Measurements from ENCODE around the gene CABLES1.
"Not testable (repeated sequence)": the region's sequence is repeated elsewhere in the genome, so short reads cannot be mapped to it uniquely, and the experiment has no call there.

Gene CABLES1

GRCh38 chr18:23274638-23275482 lies 139.6 kb downstream of the CABLES1 start:
- CTCF ChIA-PET, result no interaction called here
- peaks cover 35% of the 10 kb centered on the region for H3K9me3 Mint-ChIP-seq
- H3K4me3 Mint-ChIP-seq, result no peak overlapping the region
- peaks cover 8% of the 10 kb centered on the region for H3K36me3 Mint-ChIP-seq
- no peaks in the 10 kb centered on the region for H3K27me3 Mint-ChIP-seq
- H3K4me1 Mint-ChIP-seq, result peaks cover 7% of the 10 kb centered on the region
- no peak for DNase-seq
- H3K27ac Mint-ChIP-seq, result no peak overlapping the region

- H3K4me1 Mint-ChIP-seq, result peaks cover 7% of the 10 kb centered on the region
- CTCF ChIA-PET, result no interaction called here
- no peak for DNase-seq
- peaks cover 8% of the 10 kb centered on the region for H3K36me3 Mint-ChIP-seq
- H3K4me3 Mint-ChIP-seq, result no peak overlapping the region
- H3K9me3 Mint-ChIP-seq, result peaks cover 19% of the 10 kb centered on the region
- H3K27ac Mint-ChIP-seq, result no peak overlapping the region
- H3K27me3 Mint-ChIP-seq, result no peaks in the 10 kb centered on the region
Observed at GRCh38 chr18:23276451-23276850, 141.2 kb downstream of the CABLES1 start.

GRCh38 chr18:23277399-23277798 lies 142.1 kb downstream of the CABLES1 start:
- H3K27ac Mint-ChIP-seq, result no peak overlapping the region
- peaks cover 5% of the 10 kb centered on the region for H3K4me1 Mint-ChIP-seq
- H3K9me3 Mint-ChIP-seq, result peaks cover 18% of the 10 kb centered on the region
- no peak for DNase-seq
- H3K4me3 Mint-ChIP-seq, result no peak overlapping the region
- H3K27me3 Mint-ChIP-seq, result no peaks in the 10 kb centered on the region
- CTCF ChIA-PET, result no interaction called here
- H3K36me3 Mint-ChIP-seq, result peaks cover 8% of the 10 kb centered on the region

GRCh38 chr18:23279931-23280330 lies 144.6 kb downstream of the CABLES1 start:
- Mint-ChIP-seq H3K27me3 (no peaks in the 10 kb centered on the region), H3K4me3 (no peak overlapping the region), H3K9me3 (peaks cover 18% of the 10 kb centered on the region), H3K4me1 (no peaks in the 10 kb centered on the region), H3K27ac (no peak overlapping the region), H3K36me3 (peaks cover 8% of the 10 kb centered on the region)
- CTCF ChIA-PET, result no interaction called here
- DNase-seq, result no peak

DNA sequence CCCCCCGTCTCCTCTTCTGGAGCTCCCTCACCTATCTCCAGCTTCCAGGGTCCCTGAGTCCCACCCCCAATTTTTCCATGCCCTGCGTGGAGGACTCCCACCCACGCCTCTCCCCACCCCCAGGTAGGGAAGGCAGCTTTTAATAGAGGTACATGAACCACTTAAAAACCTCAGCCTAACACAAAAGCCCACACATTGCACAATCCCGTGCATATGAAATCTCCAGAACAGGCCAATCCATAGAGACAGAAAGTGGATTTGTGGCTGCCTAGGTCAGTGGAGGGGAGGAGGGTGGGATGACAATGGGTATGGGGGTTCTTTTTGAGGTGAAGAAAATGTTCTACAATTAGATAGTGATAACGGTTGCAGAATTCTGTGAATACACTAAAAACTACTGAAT lies 145.6 kb downstream of the CABLES1 start:
- DNase-seq, result no peak
- Mint-ChIP-seq H3K27ac (no peak overlapping the region), H3K4me1 (no peaks in the 10 kb centered on the region), H3K36me3 (peaks cover 8% of the 10 kb centered on the region), H3K9me3 (peaks cover 16% of the 10 kb centered on the region), H3K4me3 (no peak overlapping the region), H3K27me3 (no peaks in the 10 kb centered on the region)
- CTCF ChIA-PET, result no interaction called here

- no peak for DNase-seq
- no peaks in the 10 kb centered on the region for H3K27me3 Mint-ChIP-seq
- peaks cover 8% of the 10 kb centered on the region for H3K36me3 Mint-ChIP-seq
- CTCF ChIA-PET, result no interaction called here
- H3K4me1 Mint-ChIP-seq, result no peaks in the 10 kb centered on the region
- no peak overlapping the region for H3K4me3 Mint-ChIP-seq
- no peak overlapping the region for H3K27ac Mint-ChIP-seq
- peaks cover 13% of the 10 kb centered on the region for H3K9me3 Mint-ChIP-seq
Observed at GRCh38 chr18:23281626-23282436, 146.5 kb downstream of the CABLES1 start.

GRCh38 chr18:23282437-23282781 lies 147.1 kb downstream of the CABLES1 start:
- no peaks in the 10 kb centered on the region for H3K4me1 Mint-ChIP-seq
- CTCF ChIA-PET, result no interaction called here
- DNase-seq, result no peak
- H3K4me3 Mint-ChIP-seq, result no peak overlapping the region
- no peak overlapping the region for H3K27ac Mint-ChIP-seq
- peaks cover 5% of the 10 kb centered on the region for H3K36me3 Mint-ChIP-seq
- no peaks in the 10 kb centered on the region for H3K27me3 Mint-ChIP-seq
- H3K9me3 Mint-ChIP-seq, result peaks cover 9% of the 10 kb centered on the region

- H3K4me1 Mint-ChIP-seq, result no peaks in the 10 kb centered on the region
- H3K27me3 Mint-ChIP-seq, result no peaks in the 10 kb centered on the region
- no peaks in the 10 kb centered on the region for H3K9me3 Mint-ChIP-seq
- DNase-seq, result no peak
- H3K27ac Mint-ChIP-seq, result no peak overlapping the region
- H3K36me3 Mint-ChIP-seq, result no peaks in the 10 kb centered on the region
- CTCF ChIA-PET, result no interaction called here
- no peak overlapping the region for H3K4me3 Mint-ChIP-seq
Observed at GRCh38 chr18:23283916-23284430, 148.7 kb downstream of the CABLES1 start.

GRCh38 chr18:23284629-23285028 lies 149.3 kb downstream of the CABLES1 start:
- H3K4me1 Mint-ChIP-seq, result no peaks in the 10 kb centered on the region

DNA sequence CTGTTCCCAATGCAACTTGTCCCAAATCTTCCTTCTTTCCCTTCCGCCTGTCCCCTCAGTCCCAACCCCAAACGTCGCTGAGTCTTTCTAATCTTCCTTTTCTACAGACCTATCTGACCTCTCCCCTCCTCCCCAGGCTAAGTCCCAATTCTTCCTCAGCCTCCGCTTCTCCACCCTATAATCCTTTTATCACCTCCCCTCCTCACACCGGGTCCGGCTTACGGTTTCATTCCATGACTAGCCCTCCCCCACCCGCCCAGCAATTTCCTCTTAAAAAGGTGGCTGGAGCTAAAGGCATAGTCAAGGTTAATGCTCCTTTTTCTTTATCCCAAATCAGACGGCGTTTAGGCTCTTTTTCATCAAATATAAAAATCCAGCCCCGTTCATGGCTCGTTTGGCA lies 150.3 kb downstream of the CABLES1 start:
- CTCF ChIA-PET, H3K4me3 Mint-ChIP-seq, H3K4me1 Mint-ChIP-seq, H3K27me3 Mint-ChIP-seq, H3K9me3 Mint-ChIP-seq, H3K36me3 Mint-ChIP-seq, H3K27ac Mint-ChIP-seq, DNase-seq: not testable (repeated sequence)

More at GRCh38 chr18:23284629-23285028, 149.3 kb downstream of the CABLES1 start:
- H3K4me3 Mint-ChIP-seq, result no peak overlapping the region
- H3K9me3 Mint-ChIP-seq, result no peaks in the 10 kb centered on the region
- no peaks in the 10 kb centered on the region for H3K27me3 Mint-ChIP-seq
- DNase-seq, result no peak
- CTCF ChIA-PET, result no interaction called here
- no peak overlapping the region for H3K27ac Mint-ChIP-seq
- H3K36me3 Mint-ChIP-seq, result no peaks in the 10 kb centered on the region

DNA sequence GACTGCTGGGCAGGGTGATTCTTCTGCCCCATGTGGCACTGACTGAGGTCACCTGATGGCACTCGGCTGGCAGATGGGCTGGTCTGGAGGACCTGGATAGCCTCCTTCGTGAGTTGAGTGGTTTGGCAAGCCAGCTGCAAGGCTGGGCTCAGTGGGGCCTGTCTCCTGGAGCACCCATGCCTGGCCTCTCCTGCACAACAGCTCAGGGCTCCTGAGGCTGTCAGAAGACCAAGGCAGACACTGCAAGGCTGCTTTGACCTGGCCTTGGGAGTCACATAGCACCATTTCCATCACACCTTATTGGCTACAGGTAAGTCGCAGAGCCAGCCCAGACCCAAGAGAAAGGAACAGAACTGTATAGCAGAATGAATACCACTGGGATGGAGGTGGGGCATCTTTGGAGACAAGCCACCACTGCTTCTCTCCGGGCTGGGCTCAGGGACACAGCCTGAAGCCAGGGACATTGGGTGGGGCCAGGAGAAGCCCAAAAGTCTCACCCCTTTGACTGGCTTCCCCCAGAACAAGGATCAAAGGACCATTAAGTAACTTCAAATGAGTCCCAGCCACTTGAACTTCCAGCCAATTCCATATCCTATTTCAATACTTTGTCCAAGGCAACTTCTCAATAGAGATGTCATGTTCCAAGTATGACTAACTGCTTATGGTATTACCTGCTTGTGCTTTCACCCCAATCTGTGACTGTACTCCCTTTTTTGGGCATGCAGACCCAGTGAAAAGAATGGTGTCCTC lies 156.3 kb downstream of the CABLES1 start:
- Mint-ChIP-seq H3K36me3 (no peaks in the 10 kb centered on the region), H3K27me3 (no peaks in the 10 kb centered on the region), H3K4me1 (no peaks in the 10 kb centered on the region), H3K27ac (no peak overlapping the region), H3K9me3 (no peaks in the 10 kb centered on the region), H3K4me3 (no peak overlapping the region)
- no peak for DNase-seq
- CTCF ChIA-PET, result no interaction called here

GRCh38 chr18:23300231-23300805 lies 165.0 kb downstream of the CABLES1 start:
- Mint-ChIP-seq H3K27me3 (no peaks in the 10 kb centered on the region), H3K27ac (no peak overlapping the region), H3K9me3 (no peaks in the 10 kb centered on the region), H3K36me3 (no peaks in the 10 kb centered on the region), H3K4me1 (no peaks in the 10 kb centered on the region), H3K4me3 (no peak overlapping the region)
- CTCF ChIA-PET, result no interaction called here
- DNase-seq, result no peak

DNA sequence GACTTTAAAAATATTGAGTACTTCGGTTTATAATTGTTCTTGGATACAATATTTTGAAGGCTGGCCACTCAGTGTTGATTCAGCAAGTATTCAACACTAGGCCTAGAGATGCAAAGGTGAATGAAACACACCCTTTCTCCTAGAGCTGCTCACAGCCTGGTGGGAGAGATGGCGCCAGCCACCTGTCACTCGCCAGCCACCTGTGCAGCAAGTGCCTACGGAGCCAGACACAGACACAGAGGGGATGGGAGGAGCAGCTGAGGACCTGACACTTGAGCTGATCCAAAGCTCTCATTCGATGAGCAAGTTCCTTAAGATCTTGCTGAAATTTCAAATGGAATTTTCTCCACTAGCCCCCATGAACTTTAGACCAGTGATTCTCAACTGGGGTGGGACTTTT lies 166.7 kb downstream of the CABLES1 start:
- no peak for DNase-seq
- no peak overlapping the region for H3K4me3 Mint-ChIP-seq
- H3K9me3 Mint-ChIP-seq, result no peaks in the 10 kb centered on the region
- CTCF ChIA-PET, result no interaction called here
- H3K4me1 Mint-ChIP-seq, result peaks cover 8% of the 10 kb centered on the region
- no peak overlapping the region for H3K27ac Mint-ChIP-seq
- no peaks in the 10 kb centered on the region for H3K36me3 Mint-ChIP-seq
- H3K27me3 Mint-ChIP-seq, result no peaks in the 10 kb centered on the region

DNA sequence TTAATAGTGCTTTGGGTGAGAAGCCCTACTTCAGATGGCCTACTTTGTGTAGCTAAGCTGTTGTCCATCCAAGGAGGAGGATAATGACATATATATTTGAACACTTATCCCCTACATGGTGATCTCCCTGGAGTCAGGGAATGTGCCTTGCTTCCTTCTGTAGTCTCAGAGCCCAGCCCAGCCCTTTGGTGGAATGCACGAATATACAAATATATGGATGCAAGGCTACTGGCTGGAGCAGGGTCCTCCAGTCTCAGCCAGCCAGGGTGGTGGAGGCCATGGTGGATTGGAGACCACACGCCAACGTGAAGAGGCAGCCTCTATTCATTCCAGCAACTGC lies 167.2 kb downstream of the CABLES1 start:
- Mint-ChIP-seq H3K4me3 (no peak overlapping the region), H3K36me3 (no peaks in the 10 kb centered on the region), H3K9me3 (no peaks in the 10 kb centered on the region), H3K4me1 (peaks cover 13% of the 10 kb centered on the region), H3K27me3 (no peaks in the 10 kb centered on the region), H3K27ac (no peak overlapping the region)
- DNase-seq, result no peak
- CTCF ChIA-PET, result no interaction called here
